HG03280 (cell line): ENCODE results near the gene CMA1.
"Not testable (repeated sequence)": the region's sequence is repeated elsewhere in the genome, so short reads cannot be mapped to it uniquely, and the experiment has no call there.

ENCODE experiments used
- ATAC-seq: cut with Tn5 transposase; IDR thresholded peaks from one replicate; pipeline ENCODE4 v1.9.1; 2021; ENCODE audit warnings: mild to moderate bottlenecking, moderate library complexity; ENCODE audit not compliant: unreplicated experiment

CMA1 gene

DNA sequence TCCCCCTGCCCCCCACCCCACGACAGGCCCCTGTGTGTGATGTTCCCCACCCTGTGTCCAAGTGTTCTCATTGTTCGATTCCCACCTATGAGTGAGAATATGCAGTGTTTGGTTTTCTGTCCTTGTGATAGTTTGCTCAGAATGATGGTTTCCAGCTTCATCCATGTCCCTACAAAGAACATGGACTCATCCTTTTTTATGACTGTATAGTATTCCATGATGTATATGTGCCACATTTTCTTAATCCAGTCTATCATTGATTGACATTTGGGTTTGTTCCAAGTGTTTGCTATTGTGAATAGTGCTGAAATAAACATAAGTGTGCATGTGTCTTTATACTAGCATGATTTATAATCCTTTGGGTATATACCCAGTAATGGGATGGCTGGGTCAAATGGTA, 37.6 kb downstream of the CMA1 start:
- ATAC-seq = not testable (repeated sequence)

DNA sequence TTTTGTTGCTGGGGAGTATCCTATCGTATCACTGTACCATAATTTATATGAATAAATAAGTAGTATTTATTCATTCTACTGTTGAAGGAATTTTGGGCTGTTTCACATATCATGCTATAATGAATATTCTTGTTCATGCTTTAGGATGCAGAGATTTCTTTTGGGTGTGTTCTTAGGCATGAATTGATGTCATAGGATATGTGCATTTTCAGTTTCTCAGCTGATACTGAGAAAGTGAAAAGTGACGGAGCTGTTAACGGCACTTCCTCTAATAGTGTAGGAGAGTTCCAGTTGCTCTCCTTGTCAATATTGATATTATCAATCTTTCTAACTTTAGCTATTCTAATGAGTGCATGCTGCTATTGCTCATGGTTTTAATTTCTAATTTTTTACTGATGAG, 42.3 kb downstream of the CMA1 start:
- ATAC-seq = no peak

DNA sequence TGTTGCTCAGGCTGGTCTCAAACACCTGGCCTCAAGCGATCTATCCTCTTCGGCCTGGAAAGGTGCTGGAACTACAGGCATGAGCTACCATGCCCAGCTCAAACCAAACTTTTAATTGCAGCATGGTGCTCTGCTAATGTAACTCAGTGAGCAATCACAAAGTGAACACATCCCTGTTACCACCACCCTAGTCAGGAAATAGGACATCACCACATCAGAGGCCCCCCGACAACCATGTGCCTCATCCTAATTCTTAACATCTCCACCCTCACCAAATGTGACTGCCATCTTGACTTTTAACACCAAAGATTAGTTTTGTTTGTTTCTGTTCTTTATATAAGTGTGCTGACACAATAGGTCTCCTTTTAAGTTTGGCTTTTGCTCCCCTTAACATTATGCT, 42.7 kb downstream of the CMA1 start:
- no peak for ATAC-seq

DNA sequence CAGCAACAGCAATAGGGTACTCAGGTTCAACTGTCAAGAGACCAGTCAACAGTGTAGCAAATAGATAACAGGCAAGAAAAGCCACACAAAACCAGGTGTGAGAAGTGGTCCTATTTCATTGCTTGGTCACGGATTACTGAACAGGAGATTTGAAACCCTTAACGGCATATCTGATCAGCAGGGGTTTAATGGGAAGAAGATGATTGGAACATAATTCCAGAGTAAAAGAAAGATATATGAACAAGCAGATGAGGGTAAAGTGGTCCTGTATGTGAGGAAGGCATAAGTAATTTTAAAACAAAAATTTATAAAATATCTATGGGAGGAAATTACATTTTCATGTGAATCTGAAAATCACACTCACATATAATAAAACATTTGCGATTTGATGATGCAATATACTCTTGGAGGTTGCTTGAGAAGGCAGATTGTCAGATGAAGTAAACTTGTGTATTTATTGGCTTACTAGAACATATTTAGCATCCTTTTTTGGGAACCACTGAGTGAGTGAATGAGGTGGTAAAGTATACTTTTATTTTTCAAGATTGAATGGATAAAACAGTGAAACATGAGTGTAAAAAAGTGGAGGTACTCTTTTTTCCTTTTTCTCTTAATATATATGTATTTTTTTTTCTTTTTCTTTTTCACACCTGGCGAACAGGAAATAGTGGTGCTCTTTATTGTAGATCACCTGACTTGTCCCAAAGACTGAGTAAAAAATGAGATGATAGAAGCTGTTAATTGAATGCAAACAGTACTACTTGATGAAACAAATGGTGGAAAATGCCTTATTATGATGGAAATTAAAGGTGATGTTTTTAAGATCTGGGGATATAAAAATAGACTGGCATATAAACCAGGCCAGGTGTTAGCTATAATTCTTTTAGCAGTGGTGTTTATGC, 43.9 kb downstream of the CMA1 start:
- ATAC-seq = no peak

DNA sequence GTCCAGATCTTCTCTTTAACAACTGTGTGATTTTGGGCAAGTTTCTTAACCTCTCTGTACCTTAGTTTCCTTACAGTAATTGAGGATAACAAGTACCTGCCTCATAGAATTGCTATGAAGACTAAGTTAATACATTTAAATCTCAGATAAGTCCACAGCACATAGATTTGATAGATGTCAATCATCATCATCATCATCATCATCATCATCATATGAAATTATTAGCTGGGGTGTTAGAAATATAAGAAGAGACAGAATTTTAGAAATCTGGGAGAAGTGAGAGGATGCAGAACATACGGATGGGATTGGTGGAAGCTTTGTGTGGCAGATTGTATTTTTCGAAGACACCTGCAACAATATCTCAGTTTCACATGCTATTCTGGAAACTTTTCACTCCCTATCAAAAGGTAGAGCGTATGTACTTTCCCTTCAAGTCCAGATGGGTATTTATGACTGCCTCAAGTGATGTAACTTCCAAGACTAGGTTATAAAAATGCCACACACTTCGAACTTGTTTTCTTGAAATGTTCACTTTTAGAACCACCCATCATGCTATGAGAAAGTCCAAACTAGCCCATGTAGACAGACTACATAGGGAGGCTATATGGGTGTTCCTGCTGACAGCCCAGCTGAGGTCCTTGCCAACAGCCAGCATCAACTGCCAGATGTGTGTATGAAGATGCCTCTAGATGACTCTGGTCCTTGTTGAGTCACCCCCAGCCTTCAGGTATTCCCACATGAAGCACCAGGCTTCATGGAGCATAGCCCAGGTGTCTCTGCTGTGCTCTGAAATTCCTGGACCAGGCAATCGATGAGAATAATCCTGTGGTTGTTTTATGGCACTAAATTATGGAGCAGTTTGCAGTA, 44.8 kb downstream of the CMA1 start:
- no peak for ATAC-seq

DNA sequence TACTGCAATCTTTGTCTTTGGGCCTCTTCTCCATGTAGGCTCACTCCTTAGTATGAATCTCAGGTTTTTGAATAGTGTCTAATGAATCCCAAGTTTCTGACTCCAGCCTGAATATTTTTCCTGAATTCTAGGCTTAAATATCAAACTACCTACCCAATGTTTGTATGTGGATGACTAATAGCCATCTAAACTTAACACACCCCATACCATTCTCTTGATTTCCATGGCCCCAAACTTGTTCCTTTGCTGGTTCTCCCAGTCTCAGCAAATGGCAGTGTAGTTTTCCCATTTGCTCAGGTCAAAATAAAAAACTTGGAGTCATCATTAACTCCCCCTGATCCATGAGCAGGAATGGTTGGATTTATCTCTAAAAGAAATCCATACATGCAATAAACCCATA, 46.7 kb downstream of the CMA1 start:
- ATAC-seq = no peak

DNA sequence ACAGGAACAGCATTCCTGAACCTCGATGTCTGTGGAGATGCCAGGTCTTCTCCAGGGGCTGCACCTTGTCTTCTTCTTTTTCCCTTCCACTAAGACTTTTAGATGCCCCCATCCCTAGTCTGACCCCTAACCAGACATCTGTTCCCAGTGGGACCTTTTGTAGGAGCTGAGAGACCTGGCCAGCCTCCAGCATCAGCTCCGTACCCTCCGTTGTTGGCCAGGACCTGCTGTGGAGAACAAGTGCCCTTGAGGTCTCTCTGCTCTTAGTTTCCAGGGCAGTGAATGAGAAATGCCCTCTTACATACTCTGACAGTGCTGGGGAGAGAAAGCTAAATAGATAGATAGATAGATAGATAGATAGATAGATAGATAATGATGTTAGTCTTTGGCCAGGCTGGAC, 48.7 kb downstream of the CMA1 start:
- no peak for ATAC-seq

DNA sequence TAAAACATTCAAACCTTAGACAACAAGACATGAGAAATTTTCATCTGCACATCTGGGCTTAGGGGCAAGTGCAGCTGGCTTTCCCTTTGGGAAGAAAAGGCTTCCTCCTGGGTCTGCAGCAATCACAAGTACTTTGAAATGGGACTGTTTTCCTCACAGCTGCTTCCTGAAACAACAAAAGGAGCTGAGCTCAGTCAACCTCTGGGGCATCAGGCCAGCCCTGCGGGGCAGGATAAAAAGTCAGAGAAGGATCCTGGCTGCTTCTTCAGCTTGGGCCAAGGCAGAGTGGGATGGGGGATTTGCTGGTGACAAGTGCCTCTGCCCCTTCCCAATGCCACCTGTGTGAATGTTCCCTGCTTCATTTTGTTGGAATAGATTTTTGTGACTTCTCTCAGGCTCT, 49.3 kb downstream of the CMA1 start:
- no peak for ATAC-seq

DNA sequence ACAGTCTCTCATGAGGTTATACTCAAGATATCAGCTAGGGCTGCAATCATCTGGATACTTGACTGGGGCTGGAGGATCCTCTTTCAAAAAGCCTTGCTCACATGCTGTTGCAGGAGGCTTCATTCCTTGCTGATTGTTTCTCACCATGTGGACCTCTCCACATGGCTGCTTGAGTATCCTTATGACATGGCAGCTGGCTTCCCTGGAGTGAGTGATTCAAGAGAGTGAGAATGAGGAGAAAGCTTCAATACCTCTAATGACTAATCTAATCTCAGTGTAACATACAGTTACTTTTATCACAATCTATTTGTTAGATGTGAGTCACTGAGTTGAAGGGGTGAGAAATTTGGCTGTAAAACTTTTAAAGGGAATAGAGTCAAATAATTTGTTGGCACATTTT, 51.1 kb downstream of the CMA1 start:
- ATAC-seq = no peak
